Hepatocyte (in vitro differentiated cells): ENCODE measurements around the gene SDF4.

Experiments
- EZH2 ChIP-seq: fragments of 200-600 bp; sonication (generic); IDR thresholded peaks from 2 replicates; pipeline ENCODE4 v1.6.1; 2016; ENCODE audit warnings: antibody characterized with exemption, mild to moderate bottlenecking, borderline replicate concordance
- EZH2phosphoT487 ChIP-seq: fragments of 200-600 bp; sonication (generic); IDR thresholded peaks from one replicate; pipeline ENCODE4 v1.6.1; 2018; ENCODE audit warnings: antibody characterized with exemption, mild to moderate bottlenecking, low read depth, moderate library complexity; ENCODE audit not compliant: unreplicated experiment, severe bottlenecking
- TF ChIP-seq, protein P1 (sequence below): fragments of 200-600 bp; sonication (generic); IDR thresholded peaks from 2 replicates; pipeline ENCODE4 v1.5.1; 2016; ENCODE audit warnings: antibody characterized with exemption, mild to moderate bottlenecking; ENCODE audit not compliant: poor library complexity

DNA sequence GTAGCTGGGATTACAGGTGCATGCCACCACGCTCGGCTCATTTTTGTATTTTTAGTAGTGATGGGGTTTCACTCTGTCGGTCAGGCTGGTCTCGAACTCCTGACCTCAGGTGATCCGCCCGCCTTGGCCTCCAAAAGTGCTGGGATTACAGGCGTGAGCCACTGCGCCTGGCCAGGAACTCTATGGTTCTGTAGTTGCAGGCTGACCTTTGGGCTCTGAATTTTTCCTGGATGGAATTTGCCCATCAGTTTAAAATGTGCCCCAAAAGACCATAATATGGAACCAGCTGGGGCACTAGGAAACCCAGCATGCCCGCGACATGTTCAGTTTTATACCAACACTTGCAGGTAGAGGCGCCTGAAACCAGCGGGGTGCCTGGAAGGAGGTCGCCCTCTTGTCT, 46.8 kb upstream of the SDF4 start:
- TF ChIP-seq EZH2 (no peak), EZH2phosphoT487 (no peak)
- TF ChIP-seq, protein P1, sequence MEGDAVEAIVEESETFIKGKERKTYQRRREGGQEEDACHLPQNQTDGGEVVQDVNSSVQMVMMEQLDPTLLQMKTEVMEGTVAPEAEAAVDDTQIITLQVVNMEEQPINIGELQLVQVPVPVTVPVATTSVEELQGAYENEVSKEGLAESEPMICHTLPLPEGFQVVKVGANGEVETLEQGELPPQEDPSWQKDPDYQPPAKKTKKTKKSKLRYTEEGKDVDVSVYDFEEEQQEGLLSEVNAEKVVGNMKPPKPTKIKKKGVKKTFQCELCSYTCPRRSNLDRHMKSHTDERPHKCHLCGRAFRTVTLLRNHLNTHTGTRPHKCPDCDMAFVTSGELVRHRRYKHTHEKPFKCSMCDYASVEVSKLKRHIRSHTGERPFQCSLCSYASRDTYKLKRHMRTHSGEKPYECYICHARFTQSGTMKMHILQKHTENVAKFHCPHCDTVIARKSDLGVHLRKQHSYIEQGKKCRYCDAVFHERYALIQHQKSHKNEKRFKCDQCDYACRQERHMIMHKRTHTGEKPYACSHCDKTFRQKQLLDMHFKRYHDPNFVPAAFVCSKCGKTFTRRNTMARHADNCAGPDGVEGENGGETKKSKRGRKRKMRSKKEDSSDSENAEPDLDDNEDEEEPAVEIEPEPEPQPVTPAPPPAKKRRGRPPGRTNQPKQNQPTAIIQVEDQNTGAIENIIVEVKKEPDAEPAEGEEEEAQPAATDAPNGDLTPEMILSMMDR = no peak
